Chondrocyte (in vitro differentiated cells): ENCODE data around the gene GAS2L1. TPM values are rescaled to one million over a fixed set of nuclear protein-coding genes. Genes with fewer than 3 reads are reported as not detected.

Experiments
- DNase-seq: peaks from one replicate; pipeline ENCODE4 v3.0.0; 2021; ENCODE audit warnings: mixed read lengths, low spot score
- H3K27ac Mint-ChIP-seq: one replicate; pipeline ENCODE4 v1.8.0; 2021; ENCODE audit warnings: mild to moderate bottlenecking, moderate library complexity, mixed read lengths; ENCODE audit not compliant: unreplicated experiment
- H3K27me3 Mint-ChIP-seq: 2 replicates; pipeline ENCODE4 v1.8.0; 2021; ENCODE audit warnings: low read depth, mixed read lengths
- H3K36me3 Mint-ChIP-seq: 2 replicates; pipeline ENCODE4 v1.8.0; 2021; ENCODE audit warnings: low read depth, mixed read lengths
- H3K4me1 Mint-ChIP-seq: 2 replicates; pipeline ENCODE4 v1.8.0; 2021; ENCODE audit warnings: low read depth, mild to moderate bottlenecking, mixed read lengths
- H3K4me3 Mint-ChIP-seq: one replicate; pipeline ENCODE4 v1.8.0; 2021; ENCODE audit warnings: mild to moderate bottlenecking, moderate library complexity, mixed read lengths; ENCODE audit not compliant: unreplicated experiment
- H3K9me3 Mint-ChIP-seq: 2 replicates; pipeline ENCODE4 v1.8.0; 2021; ENCODE audit warnings: low read depth, mixed read lengths
- total RNA-seq: library from RNA; stranded (reverse); gene quantifications from 3 replicates; pipeline ENCODE4 v1.2.1, GENCODE V29; 2021
- TF ChIP-seq, protein P1 (sequence below): fragments of 200-600 bp; sonication (generic); IDR thresholded peaks from 2 replicates; pipeline ENCODE4 v1.5.0; 2021; ENCODE audit warnings: antibody characterized with exemption, mild to moderate bottlenecking, moderate library complexity

Gene GAS2L1
- total RNA-seq, 1 donor from 2014 or later, result 34.5 TPM

DNA sequence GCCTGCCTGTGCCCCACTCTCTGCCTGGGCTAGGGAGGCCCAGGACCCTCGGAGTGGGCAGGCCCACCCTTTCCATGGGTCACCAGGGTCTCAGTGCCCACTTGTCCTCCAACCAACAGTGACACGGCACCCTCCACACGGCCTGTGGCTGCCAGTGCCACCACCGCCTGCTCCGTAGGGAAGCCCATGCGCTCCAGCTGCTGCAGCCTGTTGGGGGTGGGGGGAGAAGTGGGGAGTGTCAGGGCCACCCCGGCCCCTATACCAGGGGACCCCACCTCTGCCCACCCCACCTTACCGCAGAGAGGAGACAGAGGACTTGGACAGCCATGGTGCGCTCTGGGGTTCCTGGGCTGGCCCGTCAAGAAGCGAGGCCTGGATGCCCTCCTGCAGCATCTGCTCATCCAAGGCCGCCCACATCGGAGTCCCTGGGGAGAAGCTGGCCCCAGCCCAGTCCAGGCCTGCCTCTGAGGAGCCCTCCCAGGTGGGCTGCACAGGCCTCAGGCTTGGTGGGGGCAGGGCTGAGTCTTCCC lies 46.4 kb upstream of the GAS2L1 start:
- H3K36me3 Mint-ChIP-seq, result peaks cover 2% of the 10 kb centered on the region
- DNase-seq, result peak; percentile 79
- H3K4me1 Mint-ChIP-seq, result no peaks in the 10 kb centered on the region
- no peak overlapping the region for H3K4me3 Mint-ChIP-seq
- H3K9me3 Mint-ChIP-seq, result no peaks in the 10 kb centered on the region
- TF ChIP-seq, protein P1, sequence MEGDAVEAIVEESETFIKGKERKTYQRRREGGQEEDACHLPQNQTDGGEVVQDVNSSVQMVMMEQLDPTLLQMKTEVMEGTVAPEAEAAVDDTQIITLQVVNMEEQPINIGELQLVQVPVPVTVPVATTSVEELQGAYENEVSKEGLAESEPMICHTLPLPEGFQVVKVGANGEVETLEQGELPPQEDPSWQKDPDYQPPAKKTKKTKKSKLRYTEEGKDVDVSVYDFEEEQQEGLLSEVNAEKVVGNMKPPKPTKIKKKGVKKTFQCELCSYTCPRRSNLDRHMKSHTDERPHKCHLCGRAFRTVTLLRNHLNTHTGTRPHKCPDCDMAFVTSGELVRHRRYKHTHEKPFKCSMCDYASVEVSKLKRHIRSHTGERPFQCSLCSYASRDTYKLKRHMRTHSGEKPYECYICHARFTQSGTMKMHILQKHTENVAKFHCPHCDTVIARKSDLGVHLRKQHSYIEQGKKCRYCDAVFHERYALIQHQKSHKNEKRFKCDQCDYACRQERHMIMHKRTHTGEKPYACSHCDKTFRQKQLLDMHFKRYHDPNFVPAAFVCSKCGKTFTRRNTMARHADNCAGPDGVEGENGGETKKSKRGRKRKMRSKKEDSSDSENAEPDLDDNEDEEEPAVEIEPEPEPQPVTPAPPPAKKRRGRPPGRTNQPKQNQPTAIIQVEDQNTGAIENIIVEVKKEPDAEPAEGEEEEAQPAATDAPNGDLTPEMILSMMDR, result no peak
- H3K27me3 Mint-ChIP-seq, result no peaks in the 10 kb centered on the region
- no peak overlapping the region for H3K27ac Mint-ChIP-seq

DNA sequence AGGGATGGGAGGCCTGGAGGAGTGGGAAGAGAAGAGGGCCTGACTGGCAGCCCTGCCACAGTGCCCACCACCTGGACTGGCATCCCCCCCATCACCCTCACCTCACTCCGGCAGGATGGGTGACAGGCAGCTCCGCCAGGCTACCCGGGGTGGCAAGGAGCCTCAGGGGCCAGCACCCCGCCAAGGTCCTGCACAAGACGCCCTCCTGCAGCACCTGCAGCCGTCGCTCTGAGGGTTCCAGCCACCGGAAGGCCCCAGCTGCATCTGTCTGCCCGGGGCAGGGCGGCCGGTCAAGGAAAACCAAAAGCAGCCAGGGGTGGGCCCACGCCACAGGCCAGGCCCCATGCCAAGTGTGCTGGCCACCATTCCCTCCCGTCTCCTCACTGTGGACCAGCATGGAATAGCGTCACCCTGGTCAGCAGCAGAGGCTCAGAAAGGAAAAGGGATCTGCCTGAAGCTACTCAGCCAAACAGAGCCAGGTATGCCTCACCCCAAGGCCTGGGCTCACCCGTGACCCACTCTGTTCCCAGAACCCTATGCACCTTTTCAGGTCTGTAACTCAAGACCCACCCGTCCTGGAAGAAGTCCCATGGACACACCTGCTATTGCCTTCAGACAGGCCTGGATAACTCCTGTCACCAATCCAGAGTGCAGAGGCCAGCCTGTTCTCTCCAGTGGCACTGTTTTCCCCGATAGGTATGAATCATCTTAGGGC lies 45.7 kb upstream of the GAS2L1 start:
- Mint-ChIP-seq H3K4me3 (no peak overlapping the region), H3K9me3 (no peaks in the 10 kb centered on the region), H3K27me3 (no peaks in the 10 kb centered on the region), H3K4me1 (no peaks in the 10 kb centered on the region), H3K27ac (no peak overlapping the region), H3K36me3 (peaks cover 2% of the 10 kb centered on the region)
- TF ChIP-seq, protein P1, result no peak
- DNase-seq, result peak; percentile 90

DNA sequence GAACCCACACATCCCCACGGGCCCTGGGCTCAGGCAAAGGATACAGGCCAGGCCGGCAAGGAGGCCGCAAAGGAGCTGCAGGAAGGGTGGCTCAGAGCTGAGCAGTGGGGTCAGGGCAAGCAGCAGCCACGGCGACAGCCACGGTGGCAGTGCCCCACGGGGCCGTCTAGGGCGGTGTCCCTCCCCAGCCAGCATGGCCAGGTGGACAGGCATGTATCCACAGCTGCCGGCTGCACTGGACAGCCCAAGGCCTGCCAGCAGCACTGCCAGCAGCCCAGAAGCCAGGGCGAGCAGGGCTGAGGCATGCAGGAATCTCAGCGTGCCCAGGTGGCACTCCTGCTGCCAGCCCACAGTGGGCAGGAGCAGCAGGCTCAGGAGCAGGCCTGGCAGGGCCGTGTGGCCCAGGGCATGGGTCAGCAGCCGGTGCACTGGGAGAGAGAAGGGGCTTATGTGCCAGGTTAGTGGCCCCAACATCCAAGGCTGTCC lies 42.6 kb upstream of the GAS2L1 start:
- Mint-ChIP-seq H3K36me3 (peaks cover 8% of the 10 kb centered on the region), H3K4me3 (no peak overlapping the region), H3K27me3 (no peaks in the 10 kb centered on the region), H3K4me1 (peaks cover 14% of the 10 kb centered on the region), H3K9me3 (no peaks in the 10 kb centered on the region), H3K27ac (no peak overlapping the region)
- DNase-seq, result no peak
- TF ChIP-seq, protein P1, result no peak

DNA sequence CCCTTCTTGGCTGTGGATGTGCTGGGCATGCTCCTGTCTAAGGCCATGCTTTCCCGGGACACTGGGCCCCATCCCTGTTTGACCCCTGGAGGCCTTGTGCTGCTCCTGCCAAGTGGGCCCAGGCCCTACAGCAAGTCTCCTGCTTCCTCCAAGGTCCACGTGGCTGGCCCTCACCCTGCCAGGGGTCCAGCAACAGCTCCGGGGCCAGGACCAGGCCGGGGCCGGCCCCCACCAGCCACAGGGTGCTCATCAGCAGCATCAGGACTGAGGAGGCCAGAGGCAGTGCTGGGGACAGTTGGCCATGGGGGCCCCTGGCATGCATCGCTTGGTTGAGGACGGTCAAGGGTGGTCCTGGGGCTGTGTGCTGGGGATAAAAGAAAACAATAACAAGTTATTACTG lies 41.1 kb upstream of the GAS2L1 start:
- H3K4me1 Mint-ChIP-seq, result peaks cover 28% of the 10 kb centered on the region
- H3K27ac Mint-ChIP-seq, result no peak overlapping the region
- H3K36me3 Mint-ChIP-seq, result peaks cover 5% of the 10 kb centered on the region
- no peak overlapping the region for H3K4me3 Mint-ChIP-seq
- H3K27me3 Mint-ChIP-seq, result no peaks in the 10 kb centered on the region
- DNase-seq, result no peak
- H3K9me3 Mint-ChIP-seq, result no peaks in the 10 kb centered on the region
- TF ChIP-seq, protein P1, result no peak

DNA sequence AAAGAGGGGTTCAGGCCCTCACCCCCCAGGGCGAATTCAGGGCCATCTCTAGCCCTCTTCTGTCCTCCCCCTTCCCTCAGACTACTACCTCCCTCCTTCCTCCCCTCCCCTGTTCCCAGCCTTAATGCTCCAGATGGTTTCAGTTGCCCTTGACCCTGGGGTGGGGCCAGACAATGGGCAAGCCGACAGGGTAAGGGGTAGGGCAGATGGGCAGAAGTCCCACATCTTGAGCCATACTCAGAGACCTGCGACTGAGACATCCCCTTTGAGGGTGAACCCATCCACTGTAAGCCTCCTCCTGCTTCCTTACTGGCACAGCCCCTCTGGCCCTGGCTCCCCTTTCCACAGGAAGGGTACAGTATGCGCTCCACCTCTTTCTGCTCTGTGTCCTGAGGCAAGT lies 40.5 kb upstream of the GAS2L1 start:
- DNase-seq, result no peak
- Mint-ChIP-seq H3K4me1 (peaks cover 34% of the 10 kb centered on the region), H3K4me3 (peak overlapping the region; percentile 88), H3K36me3 (peaks cover 7% of the 10 kb centered on the region), H3K27ac (peak overlapping the region; percentile 100), H3K27me3 (no peaks in the 10 kb centered on the region), H3K9me3 (no peaks in the 10 kb centered on the region)
- TF ChIP-seq, protein P1, result no peak
